Neural progenitor cell (in vitro differentiated cells): ENCODE data around the gene TRMT10B. TPM values are rescaled to one million over a fixed set of nuclear protein-coding genes. Genes with fewer than 3 reads are reported as not detected.
"Not testable (repeated sequence)": the region's sequence is repeated elsewhere in the genome, so short reads cannot be mapped to it uniquely, and the experiment has no call there.

Experiments
- DNase-seq: peaks from one replicate; pipeline ENCODE4 v3.0.0-alpha.2; 2016; ENCODE audit warnings: low spot score
- H2AFZ ChIP-seq: fragments of 200-600 bp; sonication (generic); replicated peaks from 2 replicates; pipeline ENCODE4 v1.6.1; 2016; ENCODE audit warnings: antibody characterized with exemption
- H3F3A ChIP-seq: fragments of 200-600 bp; sonication (generic); 2 replicates; pipeline ENCODE4 v1.6.1; 2016; ENCODE audit warnings: antibody characterized with exemption, low read depth
- H3K27ac ChIP-seq: fragments of 200-600 bp; sonication (generic); 2 replicates; pipeline ENCODE4 v1.5.1; 2016; ENCODE audit warnings: mild to moderate bottlenecking
- H3K27me3 ChIP-seq: fragments of 200-600 bp; sonication (generic); 2 replicates; pipeline ENCODE4 v1.6.1; 2016; ENCODE audit warnings: mild to moderate bottlenecking, moderate library complexity
- H3K36me3 ChIP-seq: fragments of 200-600 bp; sonication (generic); 2 replicates; pipeline ENCODE4 v1.5.1; 2016
- H3K4me1 ChIP-seq: fragments of 200-600 bp; sonication (generic); 2 replicates; pipeline ENCODE4 v1.6.1; 2016; ENCODE audit warnings: mixed run types
- H3K4me2 ChIP-seq: fragments of 200-600 bp; sonication (generic); 2 replicates; pipeline ENCODE4 v1.6.1; 2016
- H3K4me3 ChIP-seq: fragments of 200-600 bp; sonication (generic); 2 replicates; pipeline ENCODE4 v1.5.1; 2016
- H3K79me2 ChIP-seq: fragments of 200-600 bp; sonication (generic); 2 replicates; pipeline ENCODE4 v1.6.1; 2016; ENCODE audit warnings: low read depth
- H3K9ac ChIP-seq: fragments of 200-600 bp; sonication (generic); 2 replicates; pipeline ENCODE4 v1.6.1; 2016
- H3K9me3 ChIP-seq: fragments of 200-600 bp; sonication (generic); 2 replicates; pipeline ENCODE4 v1.5.1; 2016; ENCODE audit warnings: low read depth
- H4K20me1 ChIP-seq: fragments of 200-600 bp; sonication (generic); 2 replicates; pipeline ENCODE4 v1.6.1; 2016; ENCODE audit warnings: low read depth
- H3K27ac Mint-ChIP-seq: 3 replicates; pipeline ENCODE4 v1.8.0; 2021; ENCODE audit warnings: mixed read lengths
- H3K27me3 Mint-ChIP-seq: 2 replicates; pipeline ENCODE4 v1.8.0; 2022; ENCODE audit warnings: low read depth, mild to moderate bottlenecking, inconsistent platforms, moderate library complexity, mixed read lengths; ENCODE audit not compliant: insufficient read depth
- H3K36me3 Mint-ChIP-seq: 3 replicates; pipeline ENCODE4 v1.8.0; 2021; ENCODE audit warnings: mixed read lengths
- H3K4me1 Mint-ChIP-seq: 3 replicates; pipeline ENCODE4 v1.8.0; 2021; ENCODE audit warnings: mixed read lengths
- H3K4me3 Mint-ChIP-seq: 3 replicates; pipeline ENCODE4 v1.8.0; 2021; ENCODE audit warnings: mild to moderate bottlenecking, moderate library complexity, mixed read lengths
- H3K9me3 Mint-ChIP-seq: 3 replicates; pipeline ENCODE4 v1.8.0; 2020; ENCODE audit warnings: mixed read lengths
- EZH2 ChIP-seq: fragments of 200-600 bp; sonication (generic); IDR thresholded peaks from 2 replicates; pipeline ENCODE4 v1.6.1; 2017; ENCODE audit warnings: antibody characterized with exemption, mild to moderate bottlenecking, moderate library complexity
- EZH2phosphoT487 ChIP-seq: fragments of 200-600 bp; sonication (generic); IDR thresholded peaks from 2 replicates; pipeline ENCODE4 v1.6.1; 2017; ENCODE audit warnings: antibody characterized with exemption
- total RNA-seq: library from RNA; depleted of rRNA; stranded (reverse); fragments of >200 nt; gene quantifications from 2 replicates; pipeline ENCODE4 v1.2.3, GENCODE V29; 2015; ENCODE audit warnings: low replicate concordance
- TF ChIP-seq, protein P1 (sequence below): fragments of 200-600 bp; sonication (generic); IDR thresholded peaks from 2 replicates; pipeline ENCODE4 v1.5.1; 2017; ENCODE audit warnings: antibody characterized with exemption, mild to moderate bottlenecking

TRMT10B gene
- total RNA-seq, 1 donor from 2014 or later: 5.4 TPM

DNA sequence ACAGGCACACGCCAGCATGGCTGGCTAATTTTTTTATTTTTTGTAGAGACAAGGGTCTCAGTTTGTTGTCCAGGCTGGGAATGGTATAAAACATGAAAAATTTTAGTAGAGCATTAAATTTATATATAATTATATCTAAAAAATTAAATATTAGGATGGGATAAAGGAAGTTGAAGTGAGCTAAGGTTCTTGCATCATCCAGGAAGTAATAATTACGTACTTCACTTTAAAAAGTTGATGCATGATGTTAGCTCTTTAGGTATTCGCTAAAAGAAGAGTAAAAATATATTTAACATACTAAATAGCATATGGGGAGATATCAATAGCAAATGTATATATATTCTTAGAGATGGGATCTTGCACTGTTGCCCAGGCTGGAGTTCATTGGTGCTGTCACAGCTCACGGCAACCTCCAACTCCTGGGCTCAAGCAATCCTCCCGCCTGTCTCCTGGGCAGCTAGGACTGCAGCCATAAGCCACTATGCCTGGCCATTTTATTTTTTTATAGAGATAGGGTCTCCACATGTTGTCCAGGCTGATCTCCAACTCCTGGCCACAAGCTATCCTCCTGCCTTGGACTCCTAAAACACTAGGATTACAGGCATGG lies 59.3 kb downstream of the TRMT10B start:
- no peaks in the 10 kb centered on the region for H3K4me1 Mint-ChIP-seq
- Histone ChIP-seq H3K4me2 (no peak overlapping the region), H3K4me3 (no peak overlapping the region), H3K9ac (no peak overlapping the region), H3K36me3 (no peaks in the 10 kb centered on the region), H3K4me1 (no peaks in the 10 kb centered on the region), H2AFZ (no peak overlapping the region), H3K9me3 (no peaks in the 10 kb centered on the region), H3K27ac (no peak overlapping the region), H3K27me3 (no peaks in the 10 kb centered on the region), H4K20me1 (peaks cover 14% of the 10 kb centered on the region), H3F3A (peaks cover 2% of the 10 kb centered on the region), H3K79me2 (peaks cover 17% of the 10 kb centered on the region)
- peaks cover 8% of the 10 kb centered on the region for H3K36me3 Mint-ChIP-seq
- H3K4me3 Mint-ChIP-seq: no peak overlapping the region
- H3K27ac Mint-ChIP-seq: no peak overlapping the region
- no peak for DNase-seq
- TF ChIP-seq EZH2phosphoT487: no peak
- no peak for TF ChIP-seq EZH2
- TF ChIP-seq, protein P1, sequence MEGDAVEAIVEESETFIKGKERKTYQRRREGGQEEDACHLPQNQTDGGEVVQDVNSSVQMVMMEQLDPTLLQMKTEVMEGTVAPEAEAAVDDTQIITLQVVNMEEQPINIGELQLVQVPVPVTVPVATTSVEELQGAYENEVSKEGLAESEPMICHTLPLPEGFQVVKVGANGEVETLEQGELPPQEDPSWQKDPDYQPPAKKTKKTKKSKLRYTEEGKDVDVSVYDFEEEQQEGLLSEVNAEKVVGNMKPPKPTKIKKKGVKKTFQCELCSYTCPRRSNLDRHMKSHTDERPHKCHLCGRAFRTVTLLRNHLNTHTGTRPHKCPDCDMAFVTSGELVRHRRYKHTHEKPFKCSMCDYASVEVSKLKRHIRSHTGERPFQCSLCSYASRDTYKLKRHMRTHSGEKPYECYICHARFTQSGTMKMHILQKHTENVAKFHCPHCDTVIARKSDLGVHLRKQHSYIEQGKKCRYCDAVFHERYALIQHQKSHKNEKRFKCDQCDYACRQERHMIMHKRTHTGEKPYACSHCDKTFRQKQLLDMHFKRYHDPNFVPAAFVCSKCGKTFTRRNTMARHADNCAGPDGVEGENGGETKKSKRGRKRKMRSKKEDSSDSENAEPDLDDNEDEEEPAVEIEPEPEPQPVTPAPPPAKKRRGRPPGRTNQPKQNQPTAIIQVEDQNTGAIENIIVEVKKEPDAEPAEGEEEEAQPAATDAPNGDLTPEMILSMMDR: no peak
- H3K9me3 Mint-ChIP-seq: no peaks in the 10 kb centered on the region
- no peaks in the 10 kb centered on the region for H3K27me3 Mint-ChIP-seq

DNA sequence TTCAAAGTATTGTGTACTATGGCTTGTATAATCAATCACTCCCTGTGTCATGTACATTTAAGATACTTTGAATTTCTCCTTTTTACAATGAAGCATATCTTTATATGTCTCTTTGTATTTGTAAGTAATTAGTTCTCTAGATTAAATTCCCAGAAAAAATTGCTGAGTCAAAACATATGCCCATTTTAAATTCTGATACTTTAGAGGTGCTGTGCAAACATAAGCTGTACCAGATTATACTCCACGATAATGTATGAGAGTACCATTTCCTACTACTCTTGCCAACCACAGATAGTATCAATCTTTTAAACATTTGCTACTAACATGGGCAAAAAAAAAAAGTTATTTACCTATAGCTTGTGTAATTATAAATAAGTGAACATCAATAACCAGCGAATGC lies 65.2 kb downstream of the TRMT10B start:
- no peak overlapping the region for H3K27ac Mint-ChIP-seq
- no peak for DNase-seq

DNA sequence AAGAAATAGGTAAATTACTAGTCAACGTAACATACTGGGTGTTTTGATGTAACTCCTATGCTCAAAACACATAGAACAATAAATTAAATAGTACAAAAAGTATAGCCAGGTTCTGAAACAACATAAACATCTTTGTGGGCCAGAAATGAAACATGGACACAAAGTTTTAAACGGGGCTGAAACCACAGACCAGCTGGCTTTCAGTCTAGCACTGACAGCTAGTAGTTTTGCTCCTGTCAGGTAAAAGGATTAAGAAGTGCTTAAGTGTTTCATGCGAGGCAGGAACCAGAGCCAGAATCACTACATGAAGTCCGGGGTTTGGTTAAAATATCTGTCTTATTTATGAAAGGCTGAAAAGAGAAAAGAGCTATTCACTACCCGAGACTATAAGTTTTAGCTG lies 66.5 kb downstream of the TRMT10B start:
- TF ChIP-seq EZH2: no peak
- TF ChIP-seq EZH2phosphoT487: no peak
- TF ChIP-seq, protein P1: no peak
- H3K27me3 Mint-ChIP-seq: no peaks in the 10 kb centered on the region
- no peaks in the 10 kb centered on the region for H3K27me3 ChIP-seq
- no peak for DNase-seq
- no peaks in the 10 kb centered on the region for H3K9me3 Mint-ChIP-seq
- peaks cover 21% of the 10 kb centered on the region for H3K36me3 Mint-ChIP-seq
- no peak overlapping the region for H3K4me2 ChIP-seq
- no peaks in the 10 kb centered on the region for H4K20me1 ChIP-seq
- no peak overlapping the region for H3K9ac ChIP-seq
- no peak overlapping the region for H2AFZ ChIP-seq
- H3K27ac Mint-ChIP-seq: no peak overlapping the region
- H3K4me1 ChIP-seq: no peaks in the 10 kb centered on the region
- no peak overlapping the region for H3K4me3 ChIP-seq
- peaks cover 8% of the 10 kb centered on the region for H3K79me2 ChIP-seq
- no peaks in the 10 kb centered on the region for H3K9me3 ChIP-seq
- no peak overlapping the region for H3K4me3 Mint-ChIP-seq
- no peaks in the 10 kb centered on the region for H3K4me1 Mint-ChIP-seq
- H3K36me3 ChIP-seq: peaks cover 12% of the 10 kb centered on the region
- H3K27ac ChIP-seq: no peak overlapping the region
- H3F3A ChIP-seq: no peaks in the 10 kb centered on the region

More for the DNA sequence above, 65.2 kb downstream of the TRMT10B start:
- no peaks in the 10 kb centered on the region for H3K9me3 ChIP-seq
- H3K36me3 Mint-ChIP-seq: peaks cover 14% of the 10 kb centered on the region
- no peak overlapping the region for H3K27ac ChIP-seq
- H3K4me3 Mint-ChIP-seq: no peak overlapping the region
- H3K9ac ChIP-seq: no peak overlapping the region
- H3F3A ChIP-seq: no peaks in the 10 kb centered on the region
- no peak overlapping the region for H3K4me3 ChIP-seq
- no peak overlapping the region for H3K4me2 ChIP-seq
- no peaks in the 10 kb centered on the region for H3K36me3 ChIP-seq
- TF ChIP-seq, protein P1: no peak
- no peak for TF ChIP-seq EZH2phosphoT487
- TF ChIP-seq EZH2: no peak
- H3K27me3 Mint-ChIP-seq: no peaks in the 10 kb centered on the region
- no peaks in the 10 kb centered on the region for H3K4me1 ChIP-seq
- peaks cover 8% of the 10 kb centered on the region for H3K79me2 ChIP-seq
- H3K27me3 ChIP-seq: no peaks in the 10 kb centered on the region
- no peaks in the 10 kb centered on the region for H3K4me1 Mint-ChIP-seq
- no peaks in the 10 kb centered on the region for H4K20me1 ChIP-seq
- no peak overlapping the region for H2AFZ ChIP-seq
- H3K9me3 Mint-ChIP-seq: no peaks in the 10 kb centered on the region

DNA sequence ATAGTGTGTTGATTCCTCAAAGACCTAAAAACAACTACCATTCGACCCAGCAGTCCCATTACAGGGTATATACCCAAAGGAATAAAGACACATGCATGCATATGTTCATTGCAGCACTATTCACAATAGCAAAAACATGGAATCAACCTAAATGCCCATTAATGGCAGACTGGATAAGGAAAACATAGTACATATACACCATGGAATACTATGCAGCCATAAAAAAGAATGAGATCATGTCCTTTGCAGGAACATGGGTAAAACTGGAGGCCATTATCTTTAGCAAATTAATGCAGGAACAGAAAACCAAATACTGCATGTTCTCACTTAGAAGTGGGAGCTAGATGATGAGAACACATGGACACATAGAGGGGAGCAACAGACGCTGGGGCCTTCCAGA lies 71.6 kb downstream of the TRMT10B start:
- peaks cover 12% of the 10 kb centered on the region for H3K36me3 ChIP-seq
- H3K9me3 ChIP-seq, H3K4me2 ChIP-seq, DNase-seq, H3K27ac Mint-ChIP-seq, H3K4me3 ChIP-seq, H3K9ac ChIP-seq, H3K4me3 Mint-ChIP-seq, H3K4me1 Mint-ChIP-seq, H4K20me1 ChIP-seq, H3F3A ChIP-seq, H3K4me1 ChIP-seq, H3K27me3 Mint-ChIP-seq, H3K27me3 ChIP-seq, H3K9me3 Mint-ChIP-seq, H3K79me2 ChIP-seq, H2AFZ ChIP-seq, H3K27ac ChIP-seq: not testable (repeated sequence)
- H3K36me3 Mint-ChIP-seq: peaks cover 33% of the 10 kb centered on the region
